KOPT-K1 (cell line): ENCODE data around the gene SLC43A3.

ENCODE experiments used
- H3K27ac ChIP-seq: fragments of 200-600 bp; sonication (generic); 2 replicates; pipeline ENCODE4 v1.5.1; 2016; ENCODE audit warnings: antibody characterized with exemption, mild to moderate bottlenecking, low read depth, low read length; ENCODE audit not compliant: poor library complexity, severe bottlenecking
- H3K36me3 ChIP-seq: fragments of 200-600 bp; sonication (generic); 2 replicates; pipeline ENCODE4 v1.5.1; 2017; ENCODE audit warnings: antibody characterized with exemption, mild to moderate bottlenecking, low read length, moderate library complexity; ENCODE audit not compliant: insufficient read depth
- H3K9me3 ChIP-seq: fragments of 200-600 bp; sonication (generic); 2 replicates; pipeline ENCODE4 v1.5.1; 2017; ENCODE audit warnings: antibody characterized with exemption, low read length, mild to moderate bottlenecking; ENCODE audit not compliant: insufficient read depth, poor library complexity, severe bottlenecking

The SLC43A3 gene

GRCh38 chr11:57426929-57427726 lies at the start of gene SLC43A3:
Gene SLC43A3, minus strand, starts transcription at chr11:57427121. Its CDS starts 949 bp downstream, at chr11:57426172.
- Histone ChIP-seq H3K27ac (peak within 1 kb of the TSS; percentile 89), H3K36me3 (peaks cover 32% of the 10 kb centered on the region), H3K9me3 (no peaks in the 10 kb centered on the region)

- Histone ChIP-seq H3K27ac (no peak overlapping the region), H3K36me3 (no peaks in the 10 kb centered on the region), H3K9me3 (no peaks in the 10 kb centered on the region)
Observed at GRCh38 chr11:57476047-57476756, 49.3 kb upstream of the SLC43A3 start.

GRCh38 chr11:57475671-57476046 lies 48.7 kb upstream of the SLC43A3 start:
- Histone ChIP-seq H3K9me3 (no peaks in the 10 kb centered on the region), H3K27ac (no peak overlapping the region)

GRCh38 chr11:57475191-57475590 lies 48.3 kb upstream of the SLC43A3 start:
- Histone ChIP-seq H3K36me3 (no peaks in the 10 kb centered on the region), H3K9me3 (no peaks in the 10 kb centered on the region), H3K27ac (no peak overlapping the region)

More at GRCh38 chr11:57475671-57476046, 48.7 kb upstream of the SLC43A3 start:
- H3K36me3 ChIP-seq, result no peaks in the 10 kb centered on the region

- Histone ChIP-seq H3K9me3 (no peaks in the 10 kb centered on the region), H3K36me3 (no peaks in the 10 kb centered on the region)
Observed at GRCh38 chr11:57474803-57475115, 47.8 kb upstream of the SLC43A3 start.

GRCh38 chr11:57474017-57474802 lies 47.3 kb upstream of the SLC43A3 start:
- Histone ChIP-seq H3K27ac (peak overlapping the region; percentile 56), H3K9me3 (no peaks in the 10 kb centered on the region), H3K36me3 (no peaks in the 10 kb centered on the region)

More at GRCh38 chr11:57474803-57475115, 47.8 kb upstream of the SLC43A3 start:
- peak overlapping the region; percentile 56 for H3K27ac ChIP-seq

GRCh38 chr11:57473285-57473841 lies 46.4 kb upstream of the SLC43A3 start:
- H3K36me3 ChIP-seq, result no peaks in the 10 kb centered on the region
- H3K9me3 ChIP-seq, result no peaks in the 10 kb centered on the region
- H3K27ac ChIP-seq, result peak overlapping the region; percentile 56

GRCh38 chr11:57471496-57471895 lies 44.6 kb upstream of the SLC43A3 start:
- Histone ChIP-seq H3K9me3 (no peaks in the 10 kb centered on the region), H3K27ac (no peak overlapping the region), H3K36me3 (no peaks in the 10 kb centered on the region)

GRCh38 chr11:57469268-57469667 lies 42.3 kb upstream of the SLC43A3 start:
- H3K27ac ChIP-seq, result no peak overlapping the region
- no peaks in the 10 kb centered on the region for H3K9me3 ChIP-seq
- H3K36me3 ChIP-seq, result no peaks in the 10 kb centered on the region

GRCh38 chr11:57468276-57468675 lies 41.4 kb upstream of the SLC43A3 start:
- H3K27ac ChIP-seq, result no peak overlapping the region
- no peaks in the 10 kb centered on the region for H3K36me3 ChIP-seq
- H3K9me3 ChIP-seq, result no peaks in the 10 kb centered on the region

- Histone ChIP-seq H3K27ac (no peak overlapping the region), H3K36me3 (no peaks in the 10 kb centered on the region), H3K9me3 (no peaks in the 10 kb centered on the region)
Observed at GRCh38 chr11:57467508-57468157, 40.7 kb upstream of the SLC43A3 start.

- no peaks in the 10 kb centered on the region for H3K36me3 ChIP-seq
- H3K27ac ChIP-seq, result no peak overlapping the region
- no peaks in the 10 kb centered on the region for H3K9me3 ChIP-seq
Observed at GRCh38 chr11:57466680-57467079, 39.8 kb upstream of the SLC43A3 start.

GRCh38 chr11:57464539-57465181 lies 37.7 kb upstream of the SLC43A3 start:
- no peak overlapping the region for H3K27ac ChIP-seq
- H3K9me3 ChIP-seq, result no peaks in the 10 kb centered on the region
- no peaks in the 10 kb centered on the region for H3K36me3 ChIP-seq
